Neutrophil (primary cell): Measurements from ENCODE around the gene PABPC3.

Experiments
- H3K27ac ChIP-seq: fragments of 200-600 bp; sonication (generic); 2 replicates; pipeline ENCODE4 v1.5.1; 2016; ENCODE audit warnings: mild to moderate bottlenecking, moderate library complexity
- H3K27me3 ChIP-seq: fragments of 200-600 bp; sonication (generic); 2 replicates; pipeline ENCODE4 v1.6.0; 2016; ENCODE audit warnings: mild to moderate bottlenecking
- H3K36me3 ChIP-seq: fragments of 200-600 bp; sonication (generic); 2 replicates; pipeline ENCODE4 v1.5.1; 2017
- H3K4me1 ChIP-seq, 2 experiments: fragments of 200-600 bp in 1 of 2; sonication (generic) in 1 of 2; 1 replicate in 1 of 2; 2 replicates in 1 of 2; pipeline versions ENCODE4 v1.5.1 to v1.6.1; 2013 to 2016; ENCODE audit warnings: low read depth in 1 of 2, low read length in 1 of 2, mild to moderate bottlenecking in 1 of 2, moderate library complexity in 1 of 2; ENCODE audit not compliant: control insufficient read depth in 1 of 2, insufficient read depth in 1 of 2
- H3K4me3 ChIP-seq, 2 experiments: fragments of 200-600 bp in 1 of 2; sonication (generic) in 1 of 2; 1 replicate in 1 of 2; 2 replicates in 1 of 2; pipeline ENCODE4 v1.5.1; 2013 to 2016; ENCODE audit warnings: low read depth in 1 of 2, low read length in 1 of 2, mild to moderate bottlenecking in 1 of 2, moderate library complexity in 1 of 2
- H3K9me3 ChIP-seq: fragments of 200-600 bp; sonication (generic); 2 replicates; pipeline ENCODE4 v1.5.1; 2016
- TF ChIP-seq, protein P1 (sequence below): fragments of 200-600 bp; sonication (generic); IDR thresholded peaks from 2 replicates; pipeline ENCODE4 v1.5.1; 2016; ENCODE audit warnings: antibody characterized with exemption

PABPC3 gene

DNA sequence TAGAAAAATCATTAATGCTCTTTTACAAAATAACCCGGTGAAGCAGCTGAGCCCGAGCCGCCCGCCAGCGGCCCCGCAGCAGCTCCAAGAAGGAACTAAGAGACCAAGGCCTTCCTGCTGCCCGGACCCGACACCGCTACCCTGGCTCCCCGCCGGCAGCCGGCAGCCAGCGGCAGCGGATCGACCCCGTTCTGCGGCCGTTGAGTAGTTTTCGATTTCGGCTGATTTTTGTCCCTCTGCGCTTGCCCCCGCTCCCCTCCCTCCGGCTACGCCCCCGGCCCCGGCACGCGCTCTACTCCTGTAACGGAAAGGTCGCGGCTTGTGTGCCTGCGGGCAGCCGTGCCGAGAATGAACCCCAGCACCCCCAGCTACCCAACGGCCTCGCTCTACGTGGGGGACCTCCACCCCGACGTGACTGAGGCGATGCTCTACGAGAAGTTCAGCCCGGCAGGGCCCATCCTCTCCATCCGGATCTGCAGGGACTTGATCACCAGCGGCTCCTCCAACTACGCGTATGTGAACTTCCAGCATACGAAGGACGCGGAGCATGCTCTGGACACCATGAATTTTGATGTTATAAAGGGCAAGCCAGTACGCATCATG, at the start of gene PABPC3:
Gene PABPC3, plus strand, starts transcription at position 286 of the 603 bp plus-strand sequence. Its CDS starts 63 bp downstream, at position 349.
- Histone ChIP-seq H3K27me3 (peaks cover 68% of the 10 kb centered on the region), H3K36me3 (no peaks in the 10 kb centered on the region), H3K27ac (no peak within 1 kb of the TSS), H3K9me3 (no peaks in the 10 kb centered on the region), H3K4me3 (no peak within 1 kb of the TSS), H3K4me1 (no peaks in the 10 kb centered on the region)
- TF ChIP-seq, protein P1, sequence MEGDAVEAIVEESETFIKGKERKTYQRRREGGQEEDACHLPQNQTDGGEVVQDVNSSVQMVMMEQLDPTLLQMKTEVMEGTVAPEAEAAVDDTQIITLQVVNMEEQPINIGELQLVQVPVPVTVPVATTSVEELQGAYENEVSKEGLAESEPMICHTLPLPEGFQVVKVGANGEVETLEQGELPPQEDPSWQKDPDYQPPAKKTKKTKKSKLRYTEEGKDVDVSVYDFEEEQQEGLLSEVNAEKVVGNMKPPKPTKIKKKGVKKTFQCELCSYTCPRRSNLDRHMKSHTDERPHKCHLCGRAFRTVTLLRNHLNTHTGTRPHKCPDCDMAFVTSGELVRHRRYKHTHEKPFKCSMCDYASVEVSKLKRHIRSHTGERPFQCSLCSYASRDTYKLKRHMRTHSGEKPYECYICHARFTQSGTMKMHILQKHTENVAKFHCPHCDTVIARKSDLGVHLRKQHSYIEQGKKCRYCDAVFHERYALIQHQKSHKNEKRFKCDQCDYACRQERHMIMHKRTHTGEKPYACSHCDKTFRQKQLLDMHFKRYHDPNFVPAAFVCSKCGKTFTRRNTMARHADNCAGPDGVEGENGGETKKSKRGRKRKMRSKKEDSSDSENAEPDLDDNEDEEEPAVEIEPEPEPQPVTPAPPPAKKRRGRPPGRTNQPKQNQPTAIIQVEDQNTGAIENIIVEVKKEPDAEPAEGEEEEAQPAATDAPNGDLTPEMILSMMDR: no peak

GRCh38 chr13:25046274-25046984, 49.5 kb upstream of the PABPC3 start:
- Histone ChIP-seq H3K27me3 (peaks cover 85% of the 10 kb centered on the region), H3K9me3 (no peaks in the 10 kb centered on the region), H3K36me3 (no peaks in the 10 kb centered on the region), H3K4me1 (no peaks in the 10 kb centered on the region), H3K4me3 (no peak overlapping the region), H3K27ac (no peak overlapping the region)
- TF ChIP-seq, protein P1: no peak

GRCh38 chr13:25046985-25047511, 48.9 kb upstream of the PABPC3 start:
- Histone ChIP-seq H3K27me3 (peaks cover 79% of the 10 kb centered on the region), H3K4me3 (no peak overlapping the region), H3K36me3 (no peaks in the 10 kb centered on the region), H3K9me3 (no peaks in the 10 kb centered on the region), H3K27ac (no peak overlapping the region), H3K4me1 (no peaks in the 10 kb centered on the region)
- TF ChIP-seq, protein P1: no peak

DNA sequence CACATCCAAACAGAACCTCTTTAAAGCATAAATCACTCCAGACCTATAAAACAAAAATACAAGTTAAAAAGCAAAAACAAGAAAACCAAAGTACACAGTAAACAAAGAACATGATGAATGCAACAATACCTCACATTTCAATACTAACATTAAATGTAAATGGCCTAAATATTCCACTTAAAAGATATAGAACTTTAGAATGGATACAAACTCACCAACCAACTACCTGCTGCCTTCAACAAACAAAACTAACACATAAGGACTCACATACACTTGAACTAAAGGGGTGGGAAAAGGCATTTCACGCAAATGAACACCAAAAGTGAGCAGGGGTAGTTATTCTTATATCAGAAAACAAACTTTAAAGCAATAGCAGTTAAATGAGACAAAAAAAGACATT, 44.9 kb upstream of the PABPC3 start:
- Histone ChIP-seq H3K4me3 (no peak overlapping the region), H3K27ac (no peak overlapping the region), H3K9me3 (no peaks in the 10 kb centered on the region), H3K36me3 (no peaks in the 10 kb centered on the region), H3K4me1 (no peaks in the 10 kb centered on the region), H3K27me3 (peaks cover 39% of the 10 kb centered on the region)
- TF ChIP-seq, protein P1: no peak

GRCh38 chr13:25059166-25059565, 36.8 kb upstream of the PABPC3 start:
- H3K4me3 ChIP-seq: no peak overlapping the region
- no peaks in the 10 kb centered on the region for H3K4me1 ChIP-seq
- H3K36me3 ChIP-seq: no peaks in the 10 kb centered on the region
- TF ChIP-seq, protein P1: no peak
- no peak overlapping the region for H3K27ac ChIP-seq
- H3K27me3 ChIP-seq: peaks cover 3% of the 10 kb centered on the region
- H3K9me3 ChIP-seq: no peaks in the 10 kb centered on the region
